PC-3 (cell line): Measurements from ENCODE around the gene PRRT2. TPM values are rescaled to one million over a fixed set of nuclear protein-coding genes. Genes with fewer than 3 reads are reported as not detected.

Experiments used
- ATAC-seq: fragments of 200-7000 bp; cut with Tn5 transposase; 2 replicates; pipeline ENCODE4 v1.9.1; 2020; ENCODE audit warnings: mild to moderate bottlenecking, moderate library complexity
- BruUV-seq: library from RNA; stranded (reverse); fragments of 400-500 nt; replicated peaks from 2 replicates; lab custom pipeline; 2021; lab: Mats Ljungman, UMichigan
- CTCF ChIA-PET: fragments of 300-600 bp; sonication (Branson Sonifier 250); formaldehyde crosslinking; loops from one replicate; lab custom pipeline; 2022; ENCODE audit warnings: antibody characterized with exemption; lab: Charles Lee
- POLR2A ChIA-PET: fragments of 300-600 bp; sonication (Branson Sonifier 250); formaldehyde crosslinking; loops from one replicate; lab custom pipeline; 2022; ENCODE audit warnings: antibody characterized with exemption; ENCODE audit not compliant: unreplicated experiment; lab: Charles Lee
- DNase-seq: peaks from one replicate; pipeline ENCODE4 v3.0.0-alpha.2; 2015
- H2AFZ ChIP-seq: fragments of 300-600 bp; sonication (generic); 2 replicates; pipeline ENCODE4 v1.6.0; 2016; ENCODE audit warnings: antibody characterized with exemption, low read length
- H3F3A ChIP-seq: fragments of 300-600 bp; sonication (generic); one replicate; pipeline ENCODE4 v1.6.0; 2017; ENCODE audit warnings: antibody characterized with exemption, low read length, control low read depth, mild to moderate bottlenecking; ENCODE audit not compliant: unreplicated experiment
- H3K27ac ChIP-seq: fragments of 300-600 bp; sonication (generic); 2 replicates; pipeline ENCODE4 v1.5.1; 2016; ENCODE audit warnings: mild to moderate bottlenecking, low read length
- H3K27me3 ChIP-seq: fragments of 300-600 bp; sonication (generic); 2 replicates; pipeline ENCODE4 v1.6.1; 2016; ENCODE audit warnings: low read length, mixed read lengths
- H3K36me3 ChIP-seq: fragments of 300-600 bp; sonication (generic); 2 replicates; pipeline ENCODE4 v1.6.1; 2016; ENCODE audit warnings: low read depth, mixed run types, low read length, mixed read lengths
- H3K4me1 ChIP-seq: fragments of 300-600 bp; sonication (generic); 2 replicates; pipeline ENCODE4 v1.5.1; 2016; ENCODE audit warnings: low read length; ENCODE audit not compliant: insufficient read depth
- H3K4me2 ChIP-seq: fragments of 300-600 bp; sonication (generic); 2 replicates; pipeline ENCODE4 v1.6.0; 2016; ENCODE audit warnings: low read length
- H3K4me3 ChIP-seq: fragments of 300-600 bp; sonication (generic); 2 replicates; pipeline ENCODE4 v1.5.1; 2016; ENCODE audit warnings: mild to moderate bottlenecking, low read length, mixed read lengths
- H3K79me2 ChIP-seq: fragments of 300-600 bp; sonication (generic); 2 replicates; pipeline ENCODE4 v1.6.1; 2017; ENCODE audit warnings: low read length, mixed read lengths
- H3K9ac ChIP-seq: fragments of 300-600 bp; sonication (generic); 2 replicates; pipeline ENCODE4 v1.6.0; 2016; ENCODE audit warnings: mild to moderate bottlenecking, low read length
- H3K9me2 ChIP-seq: fragments of 300-600 bp; sonication (generic); replicated peaks from 2 replicates; pipeline ENCODE4 v1.6.1; 2016; ENCODE audit warnings: mixed run types, low read length, mixed read lengths
- H3K9me3 ChIP-seq: fragments of 300-600 bp; sonication (generic); 2 replicates; pipeline ENCODE4 v1.6.1; 2016; ENCODE audit warnings: low read length, mixed read lengths
- H4K20me1 ChIP-seq: fragments of 300-600 bp; sonication (generic); 2 replicates; pipeline ENCODE4 v1.6.1; 2016; ENCODE audit warnings: low read length, mixed read lengths
- EZH2 ChIP-seq: fragments of 300-600 bp; sonication (generic); IDR thresholded peaks from one replicate; pipeline ENCODE4 v1.6.1; 2017; ENCODE audit warnings: antibody characterized with exemption, mild to moderate bottlenecking, low read length; ENCODE audit not compliant: unreplicated experiment
- EZH2phosphoT487 ChIP-seq: fragments of 300-600 bp; sonication (generic); IDR thresholded peaks from 2 replicates; pipeline ENCODE4 v1.6.1; 2018; ENCODE audit warnings: mild to moderate bottlenecking, antibody characterized with exemption, low read length, borderline replicate concordance
- intact Hi-C: fragments of 100-400 bp; cut with micrococcal nuclease; formaldehyde crosslinking; loops from 2 replicates; pipeline ENCODE4 v1.9.0; 2023
- total RNA-seq: library from RNA; depleted of rRNA; stranded (reverse); fragments of >200 nt; gene quantifications from 2 replicates; pipeline ENCODE4 v1.2.3, GENCODE V29; 2014
- TF ChIP-seq, protein P1 (sequence below): fragments of 300-600 bp; sonication (generic); conservative IDR thresholded peaks from 2 replicates; pipeline ENCODE4 v1.5.1; 2017; ENCODE audit warnings: antibody characterized with exemption, low read depth, mild to moderate bottlenecking, low read length

PRRT2 gene
- total RNA-seq, 1 experiment from 2014 or later = 0.40 TPM

GRCh38 chr16:29794231-29794710, 17.7 kb upstream of the PRRT2 start:
- no peak overlapping the region for H3K4me2 ChIP-seq
- H4K20me1 ChIP-seq = no peaks in the 10 kb centered on the region; the same call in 1 of the 2 replicates
- no peak overlapping the region for H2AFZ ChIP-seq
- H3K9me2 ChIP-seq = no peaks in the 10 kb centered on the region
- intact Hi-C loops = no loop called here
- TF ChIP-seq, protein P1, sequence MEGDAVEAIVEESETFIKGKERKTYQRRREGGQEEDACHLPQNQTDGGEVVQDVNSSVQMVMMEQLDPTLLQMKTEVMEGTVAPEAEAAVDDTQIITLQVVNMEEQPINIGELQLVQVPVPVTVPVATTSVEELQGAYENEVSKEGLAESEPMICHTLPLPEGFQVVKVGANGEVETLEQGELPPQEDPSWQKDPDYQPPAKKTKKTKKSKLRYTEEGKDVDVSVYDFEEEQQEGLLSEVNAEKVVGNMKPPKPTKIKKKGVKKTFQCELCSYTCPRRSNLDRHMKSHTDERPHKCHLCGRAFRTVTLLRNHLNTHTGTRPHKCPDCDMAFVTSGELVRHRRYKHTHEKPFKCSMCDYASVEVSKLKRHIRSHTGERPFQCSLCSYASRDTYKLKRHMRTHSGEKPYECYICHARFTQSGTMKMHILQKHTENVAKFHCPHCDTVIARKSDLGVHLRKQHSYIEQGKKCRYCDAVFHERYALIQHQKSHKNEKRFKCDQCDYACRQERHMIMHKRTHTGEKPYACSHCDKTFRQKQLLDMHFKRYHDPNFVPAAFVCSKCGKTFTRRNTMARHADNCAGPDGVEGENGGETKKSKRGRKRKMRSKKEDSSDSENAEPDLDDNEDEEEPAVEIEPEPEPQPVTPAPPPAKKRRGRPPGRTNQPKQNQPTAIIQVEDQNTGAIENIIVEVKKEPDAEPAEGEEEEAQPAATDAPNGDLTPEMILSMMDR = no peak
- TF ChIP-seq EZH2 (no peak), EZH2phosphoT487 (no peak)
- peaks cover 13% of the 10 kb centered on the region for H3K4me1 ChIP-seq
- H3K27ac ChIP-seq = no peak overlapping the region
- H3K79me2 ChIP-seq = peaks cover 67% of the 10 kb centered on the region
- ChIA-PET POLR2A (no interaction called here), CTCF (no interaction called here)
- DNase-seq = no peak
- no peak overlapping the region for H3K4me3 ChIP-seq
- no peaks in the 10 kb centered on the region for H3F3A ChIP-seq
- peaks cover 22% of the 10 kb centered on the region for H3K36me3 ChIP-seq
- ATAC-seq = no peak
- no peak overlapping the region for H3K9ac ChIP-seq
- no peaks in the 10 kb centered on the region for H3K27me3 ChIP-seq
- H3K9me3 ChIP-seq = no peaks in the 10 kb centered on the region
- no TSS peak for BruUV-seq

GRCh38 chr16:29802416-29802935, 9.5 kb upstream of the PRRT2 start:
- no peak for DNase-seq
- no peak overlapping the region for H3K9ac ChIP-seq
- BruUV-seq = no TSS peak
- no peak for TF ChIP-seq EZH2
- TF ChIP-seq, protein P1 = no peak
- TF ChIP-seq EZH2phosphoT487 = no peak
- peaks cover 4% of the 10 kb centered on the region for H3K79me2 ChIP-seq
- H3K9me2 ChIP-seq = no peaks in the 10 kb centered on the region
- H2AFZ ChIP-seq = no peak overlapping the region
- ChIA-PET POLR2A (no interaction called here), CTCF (no interaction called here)
- no peak overlapping the region for H3K4me3 ChIP-seq
- peaks cover 24% of the 10 kb centered on the region; the same call in 1 of the 2 replicates for H3K36me3 ChIP-seq
- no peak overlapping the region for H3K27ac ChIP-seq
- intact Hi-C loops = no loop called here
- no peak overlapping the region for H3K4me2 ChIP-seq
- H4K20me1 ChIP-seq = no peaks in the 10 kb centered on the region
- H3F3A ChIP-seq = no peaks in the 10 kb centered on the region
- H3K9me3 ChIP-seq = no peaks in the 10 kb centered on the region
- no peak for ATAC-seq
- H3K4me1 ChIP-seq = peaks cover 8% of the 10 kb centered on the region; the same call in 1 of the 2 replicates
- H3K27me3 ChIP-seq = no peaks in the 10 kb centered on the region

GRCh38 chr16:29804020-29804419, 8.0 kb upstream of the PRRT2 start:
- Histone ChIP-seq H4K20me1 (0 out of 2 replicates have a peak, but pooled peaks cover 6% of the 10 kb centered on the region), H3F3A (no peaks in the 10 kb centered on the region), H3K4me1 (peaks cover 16% of the 10 kb centered on the region; the same call in 1 of the 2 replicates), H3K4me2 (peak overlapping the region; percentile 89; the same call in 1 of the 2 replicates), H3K79me2 (peaks cover 20% of the 10 kb centered on the region), H3K9me2 (no peaks in the 10 kb centered on the region), H3K9me3 (no peaks in the 10 kb centered on the region), H3K9ac (no peak overlapping the region), H3K27ac (no peak overlapping the region), H3K4me3 (no peak overlapping the region), H2AFZ (no peak overlapping the region), H3K36me3 (peaks cover 16% of the 10 kb centered on the region; the same call in 1 of the 2 replicates), H3K27me3 (no peaks in the 10 kb centered on the region)
- DNase-seq = no peak
- CTCF ChIA-PET = interaction anchor here (0.9 kb wide), 1 partner anchor 44 kb away, joined by 3 read pairs; no protein-coding TSS in a partner anchor
- BruUV-seq = no TSS peak
- intact Hi-C loops = no loop called here
- POLR2A ChIA-PET = interaction anchor here (0.6 kb wide), 2 partner anchors 39 to 84 kb away, joined by 3 to 12 read pairs; no protein-coding TSS in a partner anchor
- no peak for ATAC-seq
- TF ChIP-seq EZH2 (no peak), EZH2phosphoT487 (no peak)
- TF ChIP-seq, protein P1 = no peak
